Frontal cortex (tissue), 4 donors: ENCODE data around the gene LTO1. TPM values are rescaled to one million over a fixed set of nuclear protein-coding genes. Genes with fewer than 3 reads are reported as not detected.
"Not testable (repeated sequence)": the region's sequence is repeated elsewhere in the genome, so short reads cannot be mapped to it uniquely, and the experiment has no call there.

ENCODE experiments used
- DNase-seq, 2 donors: peaks; one replicate each; pipeline ENCODE4 v3.0.0; 2012; ENCODE audit warnings: low spot score in 2 of 2
- FAIRE-seq: peaks from 2 replicates; lab custom pipeline; 2012; peaks lifted over from hg19 to GRCh38; lab: Jason Lieb, UNC
- total RNA-seq: library from RNA; depleted of rRNA; stranded (reverse); fragments of >200 nt; gene quantifications from one replicate; pipeline ENCODE4 v1.2.3, GENCODE V29; 2014
- donor health status: control.
- donor health status: control.
- donor health status: control.

LTO1 gene
- total RNA-seq, 1 donor from 2014 or later: 17.1 TPM

- no peak for DNase-seq
- no peak for FAIRE-seq
Observed at GRCh38 chr11:69639831-69640230, 35.3 kb downstream of the LTO1 start.

GRCh38 chr11:69638941-69639681 lies 36.0 kb downstream of the LTO1 start:
- DNase-seq: peak; percentile 73 to 80
- FAIRE-seq: no peak

DNA sequence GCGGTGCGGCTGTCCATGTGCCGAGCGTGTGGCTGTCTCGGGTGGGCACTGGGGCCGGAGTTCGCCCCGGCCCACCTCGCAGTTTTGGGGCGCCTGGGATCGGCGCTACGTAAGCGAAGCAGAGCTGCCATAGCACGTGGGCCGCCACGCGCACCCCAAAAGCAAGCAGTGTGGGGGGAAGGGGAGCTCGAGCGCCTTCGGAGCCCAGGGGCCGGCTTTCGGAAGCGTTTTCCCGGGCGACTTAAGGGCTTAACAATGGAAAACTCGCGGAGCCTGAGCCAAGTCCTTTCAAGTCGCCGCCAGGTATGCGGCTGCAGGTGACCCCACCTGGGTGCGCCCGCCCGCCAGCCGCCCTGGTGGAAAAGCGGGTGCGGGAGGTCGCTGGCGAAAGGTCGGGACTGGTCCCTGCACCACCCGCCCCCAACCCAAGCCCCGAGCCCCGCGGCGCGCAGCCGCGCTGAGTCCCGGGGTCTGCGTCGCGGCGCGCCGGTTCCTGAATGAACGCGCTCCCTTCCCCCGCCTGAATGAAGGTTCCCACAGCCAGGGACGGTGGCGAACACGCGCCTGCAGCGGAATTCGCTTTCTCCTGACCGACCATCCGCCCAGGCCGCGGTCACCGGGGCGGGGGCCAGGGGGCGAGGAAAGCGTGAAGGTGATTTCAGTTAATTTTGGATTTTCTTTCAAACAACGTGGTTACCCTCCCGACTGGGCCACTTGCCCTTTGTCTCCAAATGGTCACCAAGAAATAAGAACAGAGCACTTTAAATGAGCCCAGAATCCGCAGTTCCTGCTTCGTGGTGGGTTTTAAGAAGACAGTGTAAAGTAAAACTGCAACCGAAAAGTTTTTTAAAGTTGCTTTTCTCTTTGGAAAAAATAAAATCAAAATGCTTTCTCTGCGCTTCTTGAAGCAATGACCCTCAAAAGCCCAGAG lies 36.9 kb downstream of the LTO1 start:
- DNase-seq: peak in 1 of 2 donors; percentile 41
- FAIRE-seq: no peak

- FAIRE-seq: no peak
Observed at GRCh38 chr11:69637198-69637940, 37.8 kb downstream of the LTO1 start.

GRCh38 chr11:69636512-69637197 lies 38.5 kb downstream of the LTO1 start:
- DNase-seq (peak; percentile 73 to 76), FAIRE-seq (no peak)

More at GRCh38 chr11:69637198-69637940, 37.8 kb downstream of the LTO1 start:
- DNase-seq: peak in 1 of 2 donors; percentile 21

DNA sequence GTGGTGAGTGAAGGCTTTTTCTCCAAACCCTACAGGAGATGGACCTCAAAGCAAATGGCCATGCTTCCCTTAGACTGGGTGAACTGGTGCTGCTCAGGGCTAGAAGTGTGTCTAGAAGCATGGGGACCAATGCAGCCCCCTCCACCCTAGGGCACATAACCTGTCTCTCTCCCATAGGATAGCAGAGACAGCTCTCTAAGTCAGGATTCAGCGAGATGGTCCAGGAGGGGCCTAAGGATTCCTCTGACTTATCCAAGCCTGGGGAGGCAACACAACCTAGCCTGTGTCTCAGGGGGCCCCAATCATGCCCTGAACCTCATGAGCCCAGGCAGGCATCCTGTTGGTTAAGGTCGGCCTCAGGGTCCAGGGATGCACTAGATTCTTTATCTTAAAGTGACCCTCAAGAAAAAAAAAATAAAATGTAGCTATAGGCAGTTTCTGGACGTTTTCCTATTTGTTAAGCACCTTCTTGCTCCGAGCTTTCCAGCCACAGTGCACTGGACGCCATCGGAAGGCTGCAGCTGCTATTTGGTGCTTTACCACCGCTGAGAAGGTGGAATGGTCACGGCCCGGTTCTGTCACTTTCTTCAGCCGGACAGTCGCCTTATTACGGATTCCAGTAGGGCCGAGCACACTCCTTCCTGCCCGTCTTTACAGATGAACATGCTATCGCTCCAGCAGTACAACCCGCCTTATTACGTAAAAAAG lies 39.2 kb downstream of the LTO1 start:
- DNase-seq: no peak
- no peak for FAIRE-seq

GRCh38 chr11:69635195-69635594 lies 40.0 kb downstream of the LTO1 start:
- DNase-seq: no peak
- no peak for FAIRE-seq

DNA sequence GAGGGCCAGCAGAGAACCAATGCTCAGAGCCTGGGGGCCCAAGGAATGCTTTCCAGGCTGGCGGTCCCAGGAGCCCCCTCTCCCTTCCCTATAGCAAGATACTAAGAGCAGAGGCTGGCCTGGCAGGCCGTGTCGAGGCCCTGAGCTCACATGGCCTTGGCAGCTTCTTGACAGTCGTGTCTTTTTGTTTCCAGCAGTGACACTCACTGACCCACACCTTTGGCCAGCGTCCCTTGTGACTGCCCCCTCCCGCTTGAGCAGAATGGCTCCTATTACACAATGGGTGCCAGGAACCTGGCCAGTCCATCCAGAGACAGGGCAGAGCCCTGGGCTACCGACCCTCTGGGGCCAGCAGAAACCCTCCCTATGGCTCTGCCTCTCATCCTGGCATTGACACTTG lies 40.6 kb downstream of the LTO1 start:
- DNase-seq: no peak
- FAIRE-seq: no peak

DNA sequence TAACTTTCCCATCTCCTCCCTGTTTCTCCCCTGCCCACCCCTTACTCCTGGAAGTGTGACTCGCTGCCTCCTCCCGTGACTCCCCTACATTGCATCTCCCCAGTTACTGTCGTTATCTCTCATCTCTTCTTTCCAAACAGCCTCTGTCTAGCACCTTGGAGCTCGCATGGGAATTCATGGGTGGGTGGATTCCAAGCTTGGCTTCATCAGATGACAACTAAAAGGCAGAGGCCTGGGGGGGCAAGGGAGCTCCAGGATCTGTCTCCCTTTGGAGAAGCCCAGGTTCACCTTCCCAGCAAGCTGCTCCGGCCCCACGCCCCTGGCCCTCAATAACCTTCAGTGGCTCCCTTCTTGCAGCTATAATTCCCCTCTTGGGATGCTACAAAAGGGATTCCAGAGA lies 41.1 kb downstream of the LTO1 start:
- DNase-seq: no peak
- FAIRE-seq: no peak

GRCh38 chr11:69632900-69633299 lies 42.3 kb downstream of the LTO1 start:
- DNase-seq (no peak), FAIRE-seq (no peak)

GRCh38 chr11:69630424-69630823 lies 44.7 kb downstream of the LTO1 start:
- no peak for DNase-seq
- FAIRE-seq: no peak

DNA sequence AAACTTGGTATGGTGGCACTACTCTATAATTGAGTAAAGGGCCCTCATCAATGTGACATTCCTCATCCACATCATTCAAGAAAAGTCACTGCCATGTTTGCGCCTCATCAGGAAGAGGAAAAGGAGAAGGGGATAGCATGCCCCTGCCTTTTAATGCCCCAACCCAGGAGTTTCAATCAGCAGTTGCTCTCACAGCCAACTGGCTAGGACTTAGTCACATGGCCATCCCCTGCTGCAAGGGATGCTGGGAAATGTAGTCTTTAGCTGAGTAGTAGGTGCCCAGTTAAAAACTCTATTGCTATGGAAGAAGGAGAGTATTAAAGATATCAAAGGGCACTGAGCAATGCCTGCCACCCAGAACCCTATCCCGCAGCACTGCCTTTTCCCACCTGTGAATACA lies 45.1 kb downstream of the LTO1 start:
- no peak for DNase-seq
- FAIRE-seq: no peak

- no peak for FAIRE-seq
Observed at GRCh38 chr11:69627551-69627950, 47.6 kb downstream of the LTO1 start.

DNA sequence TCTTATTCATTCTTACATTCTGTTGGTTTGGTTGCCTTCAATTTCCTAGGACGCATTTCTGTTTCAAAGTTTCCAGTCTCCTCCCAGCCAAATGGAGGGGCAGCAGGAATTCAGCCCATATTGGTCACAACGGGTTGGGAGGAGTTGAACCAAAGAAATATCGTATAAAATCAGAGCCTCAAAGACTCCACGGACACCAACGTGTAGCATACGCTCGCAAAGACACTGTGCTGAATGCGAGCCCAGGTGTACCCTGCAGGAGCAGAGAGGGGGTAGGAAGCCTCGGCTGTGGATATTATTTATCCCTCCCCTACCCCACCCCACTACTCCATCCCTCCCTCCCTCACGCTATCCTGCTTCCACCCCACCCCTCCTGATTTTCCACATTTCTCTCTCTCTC lies 49.7 kb downstream of the LTO1 start:
- no peak for FAIRE-seq

More at GRCh38 chr11:69627551-69627950, 47.6 kb downstream of the LTO1 start:
- DNase-seq: no peak

DNA sequence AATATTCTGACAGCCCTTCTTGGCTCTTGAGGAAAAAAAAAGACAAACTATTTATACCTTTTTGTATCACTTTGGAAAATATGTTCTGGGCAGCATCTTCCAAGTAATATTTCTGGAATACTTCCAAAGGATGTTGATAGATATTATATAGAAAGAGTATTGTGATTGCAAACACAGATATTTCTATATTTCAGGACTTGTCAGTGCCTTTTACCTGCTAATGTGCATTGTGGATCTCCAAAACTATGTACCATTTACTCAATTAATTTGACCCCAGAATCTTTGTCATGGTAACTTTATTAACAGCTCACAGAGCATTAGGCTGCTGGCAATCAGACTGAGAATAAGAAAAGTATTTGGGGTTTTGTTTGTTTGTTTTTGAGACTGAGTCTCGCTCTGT lies 50.9 kb downstream of the LTO1 start:
- FAIRE-seq (no peak), DNase-seq (no peak)

More for the DNA sequence above, 49.7 kb downstream of the LTO1 start:
- no peak for DNase-seq

GRCh38 chr11:69622097-69622681 lies 53.0 kb downstream of the LTO1 start:
- not testable (repeated sequence) for FAIRE-seq, DNase-seq

DNA sequence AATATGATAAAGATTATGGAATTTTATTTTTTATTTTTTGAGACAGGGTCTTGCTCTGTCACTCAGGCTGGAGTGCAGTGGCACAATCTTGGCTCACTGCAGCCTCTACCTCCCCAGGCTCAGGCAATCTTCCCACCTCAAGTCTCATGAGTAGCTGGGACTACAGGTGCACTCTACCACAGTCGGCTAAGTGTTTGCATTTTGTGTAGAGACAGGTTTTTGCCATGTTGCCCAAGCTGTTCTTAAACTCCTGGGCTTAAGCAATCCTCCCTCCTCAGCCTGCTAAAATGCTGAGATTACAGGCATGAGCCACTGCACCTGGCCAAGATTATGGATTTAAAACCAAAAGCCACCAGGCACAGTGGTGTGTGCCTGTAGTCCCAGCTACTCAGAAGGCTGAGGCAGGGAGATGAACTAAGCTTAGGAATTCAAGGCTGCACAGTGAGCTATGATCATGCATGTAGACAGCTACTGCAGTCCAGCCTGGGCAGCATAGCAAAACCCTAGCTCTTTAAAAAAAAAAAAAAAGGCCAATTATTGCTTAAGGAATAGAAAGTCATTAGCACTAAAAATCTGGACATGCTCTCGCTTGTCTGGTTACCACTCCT lies 54.4 kb downstream of the LTO1 start:
- FAIRE-seq (no peak), DNase-seq (no peak)

- no peak for FAIRE-seq
- no peak for DNase-seq
Observed at GRCh38 chr11:69618237-69618636, 56.9 kb downstream of the LTO1 start.
